DMS79 (cell line): ENCODE results near the gene EIPR1.
A peak's percentile ranks its signal among the peaks of the same experiment; 100 is the strongest.

Experiments
- DNase-seq: peaks from one replicate; lab custom pipeline; 2025; lab: John Stamatoyannopoulos, UW

The EIPR1 gene

DNA sequence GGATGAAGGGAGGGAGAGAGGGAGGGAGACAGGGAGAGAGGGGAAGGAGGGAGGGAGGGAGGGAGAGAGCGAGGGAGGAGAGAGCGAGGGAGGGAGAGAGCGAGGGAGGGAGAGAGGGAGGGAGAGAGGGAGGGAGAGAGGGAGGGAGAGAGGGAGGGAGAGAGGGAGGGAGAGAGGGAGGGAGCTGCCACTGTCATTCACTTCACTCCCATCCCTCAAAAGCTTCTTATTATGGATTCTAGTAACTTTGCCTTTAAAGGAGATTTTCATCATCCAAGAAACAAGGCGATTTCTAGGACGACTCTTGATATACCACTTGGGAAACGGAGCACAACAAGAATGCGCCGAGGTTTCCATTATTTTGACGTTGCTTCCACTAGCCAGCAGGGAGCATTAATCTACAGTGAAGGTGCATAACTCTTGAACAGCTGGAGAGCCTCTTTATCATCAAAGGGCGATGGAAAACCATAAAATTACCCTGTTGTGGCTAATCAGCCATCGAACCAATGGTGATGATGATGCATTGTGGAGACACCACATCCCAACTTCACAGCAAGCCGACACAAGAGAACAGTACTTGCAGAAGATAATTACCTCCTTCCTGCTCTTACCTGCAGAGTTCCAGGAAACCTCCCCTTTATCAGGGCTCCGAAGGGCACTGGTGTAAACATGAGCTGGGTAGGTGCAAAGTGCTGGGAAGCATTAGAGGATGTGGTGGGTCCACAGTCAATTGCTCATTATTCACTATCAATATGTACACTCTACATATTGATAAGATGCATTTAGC, 130.5 kb downstream of the EIPR1 start:
- DNase-seq, result peak; percentile 9

DNA sequence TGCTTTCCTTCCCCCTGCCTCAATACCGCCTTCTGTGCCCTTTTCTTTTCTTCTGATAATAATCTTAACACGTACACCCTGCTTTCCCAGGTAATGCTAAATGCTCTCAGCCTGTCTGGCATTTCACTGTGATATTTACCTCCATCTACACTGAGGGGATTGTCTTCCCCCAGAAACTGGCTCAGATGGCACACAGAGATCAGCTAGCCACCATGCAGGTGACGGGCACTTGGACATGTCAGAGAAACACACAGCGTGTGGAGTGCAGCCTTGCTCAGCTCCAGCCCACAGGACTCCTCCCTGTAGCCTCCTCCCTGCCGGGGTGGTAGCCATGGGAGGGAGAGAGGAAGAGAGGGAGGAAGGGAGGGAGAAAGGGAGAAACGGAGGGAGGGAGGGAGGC, 131.2 kb downstream of the EIPR1 start:
- DNase-seq, result no peak

DNA sequence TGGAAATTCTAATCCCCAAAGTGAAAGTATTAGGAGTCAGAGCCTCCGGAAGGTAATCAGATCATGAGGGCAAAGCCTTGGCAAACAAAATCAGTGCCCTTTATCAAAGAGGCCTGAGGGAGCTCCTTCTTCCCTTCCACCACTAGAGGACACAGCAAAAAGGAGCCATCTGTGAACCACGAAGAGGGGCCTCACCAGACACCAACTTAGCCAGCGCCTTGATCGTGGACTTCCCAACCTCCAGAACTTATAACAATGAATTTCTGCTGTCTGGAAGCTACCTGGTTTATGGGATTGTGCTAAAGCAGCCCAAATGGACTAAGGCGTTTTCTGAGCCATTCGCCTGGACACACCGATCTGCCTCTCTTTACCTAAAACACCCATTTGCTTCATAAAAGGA, 133.1 kb downstream of the EIPR1 start:
- DNase-seq, result no peak

GRCh38 chr2:3243804-3244203, 133.8 kb downstream of the EIPR1 start:
- no peak for DNase-seq

- no peak for DNase-seq
Observed at GRCh38 chr2:3242747-3243369, 134.8 kb downstream of the EIPR1 start.

GRCh38 chr2:3241971-3242746, 135.5 kb downstream of the EIPR1 start:
- DNase-seq, result no peak

DNA sequence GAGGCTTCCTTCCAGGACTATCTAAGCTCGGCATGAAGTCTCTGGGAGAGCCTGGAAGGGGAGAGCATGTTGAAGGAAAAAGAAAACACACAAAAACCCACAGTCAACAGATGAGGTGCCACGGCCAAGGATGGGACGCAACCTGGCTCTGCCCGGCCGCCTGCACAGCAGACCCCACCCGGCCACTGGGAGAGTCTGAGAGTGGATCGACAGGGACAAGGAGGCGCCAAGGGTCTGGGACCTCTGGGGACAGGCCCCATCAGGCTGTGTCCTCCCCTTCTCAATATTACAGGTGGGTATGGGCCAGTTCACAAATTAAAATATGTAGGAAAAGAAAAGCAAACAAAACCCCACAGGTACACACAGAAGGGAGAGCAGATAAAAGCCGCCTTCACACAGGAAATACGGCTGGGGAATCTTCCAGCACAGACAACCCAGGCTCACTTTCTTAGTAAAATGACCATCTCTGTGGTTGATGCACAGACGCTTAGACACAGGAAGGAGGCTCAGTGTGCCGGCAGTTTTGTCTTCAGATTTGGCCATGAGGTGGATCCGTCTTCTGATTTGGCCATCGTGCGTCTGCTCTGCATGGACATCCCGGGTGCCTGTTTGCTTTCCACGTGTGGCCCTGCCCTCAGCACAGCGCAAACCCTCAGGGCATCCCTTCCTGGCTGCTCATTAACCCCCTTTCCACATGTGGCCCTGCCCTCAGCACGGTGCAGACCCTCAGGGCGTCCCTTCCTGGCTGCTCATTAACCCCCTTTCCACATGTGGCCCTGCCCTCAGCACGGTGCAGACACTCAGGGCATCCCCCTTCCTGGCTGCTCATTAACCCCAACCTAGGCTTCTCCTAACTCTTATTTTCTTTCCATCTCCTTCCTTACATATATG, 138.4 kb downstream of the EIPR1 start:
- DNase-seq, result no peak

DNA sequence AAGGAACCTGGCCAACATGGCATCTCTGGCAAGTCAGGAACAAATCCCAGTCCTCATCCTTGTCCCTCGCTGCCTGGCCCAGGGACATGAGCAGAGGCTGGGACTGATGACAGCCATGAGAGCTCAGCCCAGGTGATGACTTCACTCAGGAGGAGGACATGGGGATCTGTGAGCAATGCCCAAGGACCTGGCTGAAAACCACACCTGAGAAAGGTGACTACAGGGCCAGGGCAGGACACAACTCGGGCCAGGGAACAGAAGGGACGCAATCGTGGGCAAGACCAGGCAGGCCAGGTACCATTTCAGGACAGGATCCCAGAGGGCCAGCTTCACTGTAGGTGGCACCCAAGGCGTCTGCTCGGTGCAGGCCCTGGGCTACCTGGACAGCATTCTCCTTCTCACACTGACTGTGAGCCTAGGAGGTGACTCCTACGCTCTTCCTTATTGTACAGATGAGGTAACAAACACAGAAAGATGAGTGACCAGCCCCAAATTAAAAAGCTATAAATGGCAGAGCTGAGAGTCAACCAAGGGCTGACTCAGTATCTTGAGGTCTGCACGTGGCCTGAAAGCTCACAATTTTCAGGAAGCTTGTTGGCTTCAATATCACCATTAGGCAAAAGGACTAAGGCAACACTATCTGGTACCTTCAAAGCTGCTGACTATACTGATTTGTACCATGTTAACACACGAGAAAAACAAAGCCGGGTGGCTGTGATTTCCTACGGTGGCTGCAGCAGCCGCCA, 141.1 kb downstream of the EIPR1 start:
- no peak for DNase-seq

DNA sequence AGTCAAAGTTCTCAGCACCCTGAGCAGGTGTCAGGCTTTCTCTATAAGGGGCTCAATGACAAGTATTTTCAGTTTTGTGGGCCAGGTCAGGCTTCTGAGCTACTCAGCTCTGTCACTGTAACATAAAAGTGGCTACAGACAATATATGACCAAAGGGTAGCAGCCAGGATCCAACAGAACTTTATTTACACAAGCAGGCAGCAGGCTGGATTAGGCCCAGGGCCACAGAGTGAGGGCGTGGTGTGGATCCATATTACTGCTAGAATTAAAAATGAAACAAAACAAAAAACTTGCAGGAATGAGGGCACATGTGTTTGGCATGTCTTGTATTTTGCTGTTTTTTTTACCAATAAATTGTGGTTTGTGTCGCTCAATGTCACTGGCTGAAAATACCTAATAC, 143.7 kb downstream of the EIPR1 start:
- no peak for DNase-seq

DNA sequence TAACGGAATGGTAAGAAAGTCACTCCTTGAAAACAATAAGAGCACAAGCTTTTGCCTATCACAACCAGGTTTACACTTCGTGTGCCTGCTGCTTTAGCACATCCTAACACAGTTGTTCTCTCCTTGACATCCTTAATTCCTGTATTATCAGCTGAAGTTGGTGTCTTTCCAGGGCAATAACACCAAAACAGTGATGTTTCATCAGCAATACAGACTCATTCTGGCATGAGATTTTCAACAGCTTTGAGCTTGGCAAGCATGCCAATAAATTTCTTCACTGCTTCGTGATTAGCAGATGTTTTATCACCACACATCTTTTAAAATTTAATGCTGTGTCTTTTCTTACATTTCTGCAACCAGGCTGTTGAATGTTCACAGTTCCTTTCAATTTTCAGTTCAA, 148.4 kb downstream of the EIPR1 start:
- no peak for DNase-seq

GRCh38 chr2:3224681-3225080, 152.9 kb downstream of the EIPR1 start:
- DNase-seq, result no peak

- DNase-seq, result no peak
Observed at GRCh38 chr2:3223080-3223923, 154.3 kb downstream of the EIPR1 start.

DNA sequence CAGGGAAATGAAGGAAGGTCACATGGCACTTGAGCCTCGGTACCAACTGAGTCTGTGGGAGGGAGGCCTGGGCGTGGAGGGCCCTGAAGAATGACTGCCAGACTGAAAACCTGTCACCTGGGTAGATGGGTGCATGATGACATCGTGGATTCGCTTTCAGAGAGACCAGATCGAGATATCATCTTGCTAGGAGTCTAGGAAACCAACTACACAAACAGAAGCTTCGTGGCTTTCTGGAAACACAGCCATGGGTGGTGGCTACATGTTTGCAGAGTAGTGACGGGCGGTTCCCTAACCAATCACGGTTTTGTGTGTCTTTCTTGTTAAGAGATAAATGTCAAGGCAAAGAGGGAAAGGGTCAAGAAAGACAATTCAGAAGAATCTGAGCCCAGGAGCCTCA, 155.0 kb downstream of the EIPR1 start:
- DNase-seq, result no peak

- no peak for DNase-seq
Observed at GRCh38 chr2:3219536-3219935, 158.1 kb downstream of the EIPR1 start.

- no peak for DNase-seq
Observed at GRCh38 chr2:3217646-3218045, 160.0 kb downstream of the EIPR1 start.

DNA sequence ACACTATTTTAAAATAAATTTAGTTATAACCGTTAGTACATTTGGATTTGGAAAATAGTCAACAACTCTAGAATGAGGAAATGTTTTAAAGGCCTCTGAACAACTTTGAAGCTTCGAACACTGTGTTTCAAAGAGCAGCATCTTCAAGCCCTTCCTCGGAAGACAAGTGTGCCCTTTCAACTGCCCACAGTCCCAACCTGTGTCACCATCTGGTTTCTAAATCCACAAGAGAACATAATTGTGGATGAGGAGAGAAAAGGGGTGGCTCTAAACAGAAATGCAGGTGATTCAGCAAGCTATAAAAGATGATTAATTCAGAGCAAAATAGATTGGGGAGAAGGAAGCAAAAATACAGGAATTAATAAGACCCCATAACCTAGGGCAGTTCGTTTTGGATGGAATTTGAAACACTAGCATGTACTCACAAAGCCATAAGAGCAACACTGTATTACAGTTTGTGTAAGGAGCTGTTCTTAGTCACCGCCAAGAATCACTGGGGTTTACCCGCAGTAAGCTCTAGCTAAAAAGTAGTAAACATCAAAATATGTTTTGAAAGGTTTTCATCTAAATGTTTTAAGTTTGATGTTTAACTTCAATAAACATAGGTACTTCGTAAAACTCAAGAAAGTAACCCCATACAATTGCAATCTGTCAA, 160.7 kb downstream of the EIPR1 start:
- DNase-seq, result no peak

DNA sequence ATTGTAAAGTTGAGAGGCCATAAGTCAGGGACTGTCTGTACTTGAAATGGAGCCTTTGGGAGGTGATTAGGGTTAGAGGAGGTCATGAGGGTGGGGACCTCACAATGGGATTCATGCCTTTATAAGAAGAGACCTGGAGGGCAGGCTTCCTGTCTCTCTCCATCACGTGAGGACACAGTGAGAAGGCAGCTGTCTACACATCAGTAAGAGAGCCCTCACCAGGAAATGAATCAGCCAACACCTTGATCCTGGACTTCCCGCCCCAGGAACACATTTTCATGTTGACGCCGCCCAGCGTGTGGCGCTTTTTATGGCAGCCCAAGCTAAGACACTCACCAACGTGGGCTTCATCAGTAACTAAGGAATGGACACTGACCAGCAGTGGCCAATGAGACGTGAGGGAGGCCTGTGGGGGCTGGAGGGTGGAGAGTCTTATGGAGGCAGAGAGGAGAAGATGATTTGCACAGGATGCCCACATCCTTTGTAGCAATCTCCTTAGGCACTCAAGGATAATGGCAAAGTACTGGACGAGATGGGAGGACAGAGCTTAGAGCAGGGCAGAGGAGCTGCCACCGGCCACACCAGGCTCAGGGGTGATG, 162.7 kb downstream of the EIPR1 start:
- no peak for DNase-seq

DNA sequence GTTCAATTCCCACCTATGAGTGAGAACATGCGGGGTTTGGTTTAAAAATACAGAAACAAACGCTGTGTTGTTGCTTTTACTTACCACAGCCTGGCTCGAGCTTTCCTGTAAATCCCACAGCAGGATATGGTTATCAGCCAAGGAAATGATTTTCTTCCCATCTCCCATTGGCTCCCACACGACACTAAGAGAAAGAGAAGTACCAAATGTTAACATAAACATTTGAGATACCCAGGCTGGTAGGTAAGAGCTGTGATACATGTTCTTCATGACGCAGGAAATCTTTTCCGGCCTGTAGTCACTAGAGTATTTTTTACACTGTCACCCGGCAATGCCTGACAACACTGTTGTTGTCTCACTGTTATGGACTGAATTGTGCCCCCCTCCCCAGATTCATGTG, 163.6 kb downstream of the EIPR1 start:
- no peak for DNase-seq

DNA sequence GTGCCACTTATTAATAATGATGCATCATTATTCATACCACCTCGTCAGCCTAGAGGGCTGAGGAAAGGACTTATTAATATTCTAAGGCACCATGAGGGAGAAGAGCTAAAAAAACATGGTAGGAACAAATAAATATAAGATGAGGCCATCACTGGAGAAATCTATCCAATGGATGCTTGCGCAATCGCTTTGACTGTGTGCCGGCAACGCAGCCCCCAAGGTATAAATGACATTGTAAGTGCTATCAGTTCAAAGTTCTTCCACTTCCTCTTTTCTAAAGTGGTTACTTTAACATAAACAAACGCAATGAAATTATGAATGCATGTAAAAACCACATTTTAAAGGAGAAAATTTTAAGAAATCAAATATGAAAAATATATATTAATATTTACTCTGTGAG, 164.6 kb downstream of the EIPR1 start:
- DNase-seq, result no peak

- DNase-seq, result no peak
Observed at GRCh38 chr2:3212061-3212362, 165.6 kb downstream of the EIPR1 start.
